H1 (cell line): Measurements from ENCODE around the gene SMAD1. TPM values are rescaled to one million over a fixed set of nuclear protein-coding genes. Genes with fewer than 3 reads are reported as not detected.

Experiments
- CTCF ChIA-PET: fragments of 300-600 bp; sonication (Branson Sonifier 250); formaldehyde crosslinking; loops from one replicate; lab custom pipeline; 2021; ENCODE audit not compliant: partially characterized antibody; lab: Charles Lee
- POLR2A ChIA-PET: fragments of 300-600 bp; sonication (Branson Sonifier 250); formaldehyde crosslinking; loops from one replicate; lab custom pipeline; 2021; ENCODE audit warnings: inconsistent platforms; ENCODE audit not compliant: partially characterized antibody; lab: Charles Lee
- DNase-seq, 2 experiments: peaks; one replicate each; pipeline versions ENCODE4 v3.0.0 to v3.0.0-alpha.2; 2010 to 2022; ENCODE audit warnings: low spot score in 2 of 2, low read depth in 1 of 2, mixed read lengths in 1 of 2
- FAIRE-seq: peaks from 2 replicates; lab custom pipeline; 2011; peaks lifted over from hg19 to GRCh38; lab: Jason Lieb, UNC
- H2AFZ ChIP-seq: 2 replicates; pipeline ENCODE4 v1.8.1; 2012; ENCODE audit warnings: low read length, inconsistent platforms
- H2AK5ac ChIP-seq: 2 replicates; pipeline ENCODE4 v1.6.1; 2013; ENCODE audit warnings: low read depth, low read length
- H2BK120ac ChIP-seq: replicated peaks from 2 replicates; pipeline ENCODE3; 2013; ENCODE audit warnings: low read depth, low read length, inconsistent platforms
- H2BK12ac ChIP-seq: 2 replicates; pipeline ENCODE4 v1.6.1; 2013; ENCODE audit warnings: low read depth, low read length
- H2BK15ac ChIP-seq: 2 replicates; pipeline ENCODE4 v1.6.1; 2013; ENCODE audit warnings: low read length
- H2BK20ac ChIP-seq: 2 replicates; pipeline ENCODE4 v1.6.1; 2013; ENCODE audit warnings: low read length
- H2BK5ac ChIP-seq: 2 replicates; pipeline ENCODE4 v1.6.1; 2013; ENCODE audit warnings: low read depth, low read length
- H3K14ac ChIP-seq: 2 replicates; pipeline ENCODE4 v1.6.1; 2013; ENCODE audit warnings: inconsistent platforms; ENCODE audit not compliant: insufficient read length
- H3K18ac ChIP-seq: 2 replicates; pipeline ENCODE4 v1.6.1; 2013; ENCODE audit warnings: low read length; ENCODE audit errors: extremely low read depth
- H3K23ac ChIP-seq: 2 replicates; pipeline ENCODE4 v1.6.1; 2013; ENCODE audit warnings: inconsistent platforms; ENCODE audit not compliant: insufficient read length
- H3K23me2 ChIP-seq: 2 replicates; pipeline ENCODE4 v1.6.1; 2013; ENCODE audit warnings: low read depth, low read length
- H3K27ac ChIP-seq: 2 replicates; pipeline ENCODE4 v1.6.1; 2011; ENCODE audit warnings: low read depth, low read length, inconsistent platforms
- H3K27me3 ChIP-seq, 4 experiments: replicated peaks in 1 of 4; 1 replicate in 1 of 4; 2 replicates in 3 of 4; pipeline versions ENCODE4 v1.6.1 to v1.8.1; 2011 to 2013; ENCODE audit warnings: low read length in 3 of 4, mild to moderate bottlenecking in 3 of 4, inconsistent platforms in 2 of 4, mixed read lengths in 2 of 4, moderate library complexity in 1 of 4; ENCODE audit not compliant: control insufficient read depth in 3 of 4, insufficient read depth in 3 of 4; ENCODE audit errors: extremely low read depth in 1 of 4
- H3K36me3 ChIP-seq, 4 experiments: 2 replicates each; pipeline versions ENCODE4 v1.6.1 to v1.8.1; 2011 to 2013; ENCODE audit warnings: mild to moderate bottlenecking in 4 of 4, low read length in 3 of 4, moderate library complexity in 2 of 4, control low read depth in 1 of 4, inconsistent platforms in 1 of 4; ENCODE audit not compliant: insufficient read depth in 4 of 4, control insufficient read depth in 2 of 4
- H3K4ac ChIP-seq: replicated peaks from 2 replicates; pipeline ENCODE3; 2013; ENCODE audit warnings: low read length, low read depth, mixed read lengths, inconsistent platforms; ENCODE audit not compliant: insufficient read length
- H3K4me1 ChIP-seq, 4 experiments: replicated peaks in 1 of 4; 1 replicate in 1 of 4; 2 replicates in 3 of 4; pipeline versions ENCODE4 v1.6.1 to v1.8.1; 2011 to 2013; ENCODE audit warnings: low read length in 3 of 4, inconsistent platforms in 2 of 4, mixed read lengths in 1 of 4; ENCODE audit not compliant: insufficient read depth in 4 of 4, control insufficient read depth in 3 of 4
- H3K4me2 ChIP-seq, 2 experiments: 2 replicates each; pipeline versions ENCODE4 v1.6.1 to v1.8.1; 2011 to 2013; ENCODE audit warnings: low read depth in 2 of 2, low read length in 2 of 2, control low read depth in 1 of 2, inconsistent platforms in 1 of 2, mild to moderate bottlenecking in 1 of 2; ENCODE audit not compliant: insufficient read depth in 1 of 2
- H3K4me3 ChIP-seq, 4 experiments: fragments of 200-600, 300-600 bp in 1 of 4; sonication (generic), shearing (Covaris generic), sonication (Bioruptor Twin) in 1 of 4; 2 replicates each; pipeline versions ENCODE4 v1.5.1 to v1.8.1; 2011 to 2016; ENCODE audit warnings: low read length in 4 of 4, low read depth in 3 of 4, control low read depth in 2 of 4, inconsistent platforms in 2 of 4, mild to moderate bottlenecking in 2 of 4, mixed read lengths in 1 of 4, moderate library complexity in 1 of 4; ENCODE audit not compliant: insufficient read depth in 2 of 4; ENCODE audit errors: extremely low read depth in 1 of 4
- H3K56ac ChIP-seq: replicated peaks from 2 replicates; pipeline ENCODE3; 2013; ENCODE audit warnings: low read depth, mild to moderate bottlenecking, mixed read lengths, low read length, inconsistent platforms; ENCODE audit not compliant: insufficient read length
- H3K79me1 ChIP-seq: 2 replicates; pipeline ENCODE4 v1.6.1; 2013; ENCODE audit warnings: low read depth, low read length, control low read depth
- H3K79me2 ChIP-seq, 2 experiments: 2 replicates each; pipeline versions ENCODE4 v1.6.1 to v1.8.1; 2012 to 2013; ENCODE audit warnings: low read length in 2 of 2, mild to moderate bottlenecking in 2 of 2, inconsistent platforms in 1 of 2; ENCODE audit not compliant: insufficient read depth in 2 of 2, control insufficient read depth in 1 of 2
- H3K9ac ChIP-seq, 4 experiments: replicated peaks in 1 of 4; 1 replicate in 1 of 4; 2 replicates in 3 of 4; pipeline versions ENCODE4 v1.6.1 to v1.8.1; 2011 to 2013; ENCODE audit warnings: low read depth in 3 of 4, low read length in 3 of 4, control low read depth in 2 of 4, mild to moderate bottlenecking in 2 of 4, moderate library complexity in 2 of 4, inconsistent platforms in 1 of 4; ENCODE audit errors: extremely low read depth in 1 of 4
- H3K9me3 ChIP-seq, 2 experiments: 2 replicates each; pipeline versions ENCODE4 v1.6.1 to v1.8.1; 2012 to 2013; ENCODE audit warnings: mild to moderate bottlenecking in 2 of 2, moderate library complexity in 2 of 2, control low read depth in 1 of 2, inconsistent platforms in 1 of 2, low read depth in 1 of 2, low read length in 1 of 2, mixed read lengths in 1 of 2; ENCODE audit not compliant: insufficient read depth in 2 of 2
- H4K20me1 ChIP-seq, 2 experiments: replicated peaks in 1 of 2; 2 replicates each; pipeline versions ENCODE3 to v1.8.1; 2011 to 2013; ENCODE audit warnings: inconsistent platforms in 2 of 2, low read length in 2 of 2, mild to moderate bottlenecking in 1 of 2; ENCODE audit not compliant: insufficient read depth in 2 of 2, control insufficient read depth in 1 of 2
- H4K5ac ChIP-seq: 2 replicates; pipeline ENCODE4 v1.6.1; 2013; ENCODE audit warnings: low read length, low read depth, mixed read lengths, inconsistent platforms; ENCODE audit not compliant: insufficient read length
- H4K8ac ChIP-seq: 2 replicates; pipeline ENCODE4 v1.8.0; 2013; ENCODE audit warnings: mild to moderate bottlenecking, moderate library complexity, low read length, inconsistent platforms; ENCODE audit not compliant: insufficient read depth; ENCODE audit errors: extremely low read depth
- H4K91ac ChIP-seq: replicated peaks from 2 replicates; pipeline ENCODE3; 2013; ENCODE audit warnings: low read length, mixed read lengths, inconsistent platforms; ENCODE audit not compliant: insufficient read length
- EZH2 ChIP-seq: fragments of 200-600 bp; sonication (generic); IDR thresholded peaks from 2 replicates; pipeline ENCODE4 v1.7.1; 2012; ENCODE audit warnings: low read depth, mild to moderate bottlenecking, moderate library complexity, low read length, inconsistent platforms; ENCODE audit not compliant: severe bottlenecking
- GTF2F1 ChIP-seq: IDR thresholded peaks from 2 replicates; pipeline ENCODE4 v1.6.1; 2012; ENCODE audit warnings: low read depth, low read length, improper control_type of control experiment, borderline replicate concordance
- SAP30 ChIP-seq: fragments of 300-600 bp; sonication (generic); IDR thresholded peaks from 2 replicates; pipeline ENCODE4 v1.7.1; 2012; ENCODE audit warnings: low read length, moderate library complexity, mild to moderate bottlenecking, inconsistent platforms; ENCODE audit not compliant: insufficient read depth, insufficient replicate concordance
- YY1 ChIP-seq: IDR thresholded peaks from 2 replicates; pipeline ENCODE4 v1.6.1; 2011; ENCODE audit warnings: low read depth, mild to moderate bottlenecking, low read length
- WGBS, 2 experiments: shearing (Covaris generic) in 1 of 2; methylation state at CpG; one replicate each; pipeline versions ENCODE4 v1.1.6 to v1.1.7; 2013 to 2015; ENCODE audit warnings: low lambda C conversion rate in 2 of 2, mixed read lengths in 2 of 2, inconsistent platforms in 1 of 2, low coverage in 1 of 2, missing lambda C conversion rate in 1 of 2; ENCODE audit not compliant: insufficient replicate concordance in 2 of 2, insufficient coverage in 1 of 2, insufficient read length in 1 of 2; ENCODE audit errors: extremely low coverage in 1 of 2, missing lambda C conversion rate in 1 of 2; 5-methylcytosine and 5-hydroxymethylcytosine counted together
- polyA plus RNA-seq, 7 experiments: library from polyadenylated mRNA; depleted of rRNA in 3 of 7; stranded (reverse) in 5 of 7; unstranded in 2 of 7; fragments of >200 nt in 5 of 7; fragments of 200-250 nt in 2 of 7; gene quantifications; 1 replicate in 5 of 7; 2 replicates in 1 of 7; 4 replicates in 1 of 7; pipeline versions ENCODE4 v1.2.1 to v1.2.3, GENCODE V29; 2011 to 2013; ENCODE audit warnings: missing spikeins in 2 of 7, mixed read lengths in 2 of 7
- total RNA-seq: library from RNA; stranded (reverse); fragmentation: NEBNext Ultra II Directional; extraction: Animal tissue kit (Norgen Biotek cat#: 25700); gene quantifications from 2 replicates; pipeline ENCODE4 v1.2.1, GENCODE V29; 2021
- TF ChIP-seq, protein P1 (sequence below), 3 experiments: IDR thresholded peaks; 1 replicate in 2 of 3; 2 replicates in 1 of 3; pipeline versions ENCODE4 v1.5.1 to v1.6.1; 2011; ENCODE audit warnings: low read length in 3 of 3, mild to moderate bottlenecking in 3 of 3, inconsistent platforms in 2 of 3, low read depth in 1 of 3, moderate library complexity in 1 of 3; ENCODE audit not compliant: insufficient read depth in 1 of 3; ENCODE audit errors: control extremely low read depth in 1 of 3

SMAD1 gene
- total and polyA plus RNA-seq, 2 of the 8 experiments (the other 6 are each of a cell fraction or from before 2014, with no cell fraction given), result 22.6 to 25.3 TPM

DNA sequence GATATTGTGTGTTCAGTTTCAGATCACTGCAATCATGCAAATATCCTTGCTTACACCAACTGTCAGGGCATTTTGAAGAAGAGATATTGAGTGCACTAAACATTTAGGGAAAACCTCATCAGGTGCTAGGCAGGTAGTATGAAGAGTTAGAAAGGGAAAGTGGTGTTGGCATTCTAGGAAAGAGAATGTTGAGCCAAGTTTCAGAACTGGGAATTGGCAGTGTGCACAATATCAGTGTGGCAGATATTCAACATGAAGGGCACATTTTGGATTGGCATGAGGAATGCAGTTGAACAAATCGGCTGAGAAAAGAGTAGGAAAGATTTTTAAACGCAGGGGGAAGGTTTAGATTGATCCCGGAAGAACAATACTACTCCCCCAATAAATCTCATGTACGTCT is 43.4 kb upstream of the SMAD1 start:
- CTCF ChIA-PET, result interaction anchor here (1.4 kb wide), 1 partner anchor 117 kb away, joined by 3 read pairs; no protein-coding TSS in a partner anchor
- H4K5ac ChIP-seq, result no peak overlapping the region
- no peak for FAIRE-seq
- no peak overlapping the region for H3K27ac ChIP-seq
- H3K23me2 ChIP-seq, result no peaks in the 10 kb centered on the region
- 86% methylated on average over 4 of the region's 4 CpGs; no CpG with 5 or more reads in 1 of the 2 experiments for WGBS, 2 experiments
- no peak overlapping the region for H4K91ac ChIP-seq
- no peak overlapping the region for H3K4me3 ChIP-seq
- H2BK120ac ChIP-seq, result no peak overlapping the region
- H3K79me2 ChIP-seq, result no peaks in the 10 kb centered on the region
- H3K4me1 ChIP-seq, result peaks cover 0 to 3% (median 0%) of the 10 kb centered on the region in 4 experiments; a peak in 1 of 7 replicates
- no peak overlapping the region for H3K4me2 ChIP-seq
- H2BK5ac ChIP-seq, result no peak overlapping the region
- no peak overlapping the region for H3K23ac ChIP-seq
- no peaks in the 10 kb centered on the region for H3K27me3 ChIP-seq
- no peak overlapping the region for H3K4ac ChIP-seq
- no peaks in the 10 kb centered on the region for H3K9me3 ChIP-seq
- no peaks in the 10 kb centered on the region for H4K20me1 ChIP-seq
- no peaks in the 10 kb centered on the region for H3K36me3 ChIP-seq
- POLR2A ChIA-PET, result no interaction called here
- TF ChIP-seq EZH2 (no peak), YY1 (no peak), SAP30 (no peak), GTF2F1 (no peak)
- TF ChIP-seq, protein P1, sequence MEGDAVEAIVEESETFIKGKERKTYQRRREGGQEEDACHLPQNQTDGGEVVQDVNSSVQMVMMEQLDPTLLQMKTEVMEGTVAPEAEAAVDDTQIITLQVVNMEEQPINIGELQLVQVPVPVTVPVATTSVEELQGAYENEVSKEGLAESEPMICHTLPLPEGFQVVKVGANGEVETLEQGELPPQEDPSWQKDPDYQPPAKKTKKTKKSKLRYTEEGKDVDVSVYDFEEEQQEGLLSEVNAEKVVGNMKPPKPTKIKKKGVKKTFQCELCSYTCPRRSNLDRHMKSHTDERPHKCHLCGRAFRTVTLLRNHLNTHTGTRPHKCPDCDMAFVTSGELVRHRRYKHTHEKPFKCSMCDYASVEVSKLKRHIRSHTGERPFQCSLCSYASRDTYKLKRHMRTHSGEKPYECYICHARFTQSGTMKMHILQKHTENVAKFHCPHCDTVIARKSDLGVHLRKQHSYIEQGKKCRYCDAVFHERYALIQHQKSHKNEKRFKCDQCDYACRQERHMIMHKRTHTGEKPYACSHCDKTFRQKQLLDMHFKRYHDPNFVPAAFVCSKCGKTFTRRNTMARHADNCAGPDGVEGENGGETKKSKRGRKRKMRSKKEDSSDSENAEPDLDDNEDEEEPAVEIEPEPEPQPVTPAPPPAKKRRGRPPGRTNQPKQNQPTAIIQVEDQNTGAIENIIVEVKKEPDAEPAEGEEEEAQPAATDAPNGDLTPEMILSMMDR (IDR thresholded peaks at IDR 0.05; ENCODE audit: control extremely low read depth in 1 of 3, insufficient read depth in 1 of 3, low read depth in 1 of 3, low read length in 3 of 3), result no peak
- TF ChIP-seq, all 59 proteins: peak for 0
- Histone ChIP-seq H2BK15ac (no peak overlapping the region), H3K79me1 (no peaks in the 10 kb centered on the region), H2AK5ac (no peak overlapping the region), H2BK12ac (no peak overlapping the region), H3K56ac (no peak overlapping the region), H3K14ac (no peak overlapping the region), H3K18ac (no peak overlapping the region), H2AFZ (no peak overlapping the region), H2BK20ac (no peak overlapping the region), H3K9ac (no peak overlapping the region), H4K8ac (no peak overlapping the region)
- no peak for DNase-seq
